Measurements from ENCODE around the gene SPACA6.
A peak's percentile ranks its signal among the peaks of the same experiment; 100 is the strongest.

GRCh38 chr19:51703575-51704515 is 10.7 kb downstream of the SPACA6 start:
- peak; percentile 39 to 46 for TF ChIP-seq CTCF (conservative IDR thresholded peaks at IDR 0.05 in 1 of 2, IDR thresholded peaks at IDR 0.05 in 1 of 2; ENCODE audit: low read depth in 1 of 2, low read length in 2 of 2)
- no peak for TF ChIP-seq EZH2 (IDR thresholded peaks at IDR 0.05; ENCODE audit: low read length, missing control alignments)

All from fibroblast of lung (primary cell).